A549 (cell line): ENCODE results near the gene SP100. TPM values are rescaled to one million over a fixed set of nuclear protein-coding genes. Genes with fewer than 3 reads are reported as not detected.

Source experiments
- ATAC-seq, 2 experiments: fragments of 200-7000 bp in 1 of 2; fragments of >200 bp in 1 of 2; cut with Nextera tagmentation in 1 of 2; cut with Tn5 transposase in 1 of 2; 3 replicates each; pipeline versions ENCODE4 v1.8.0 to v1.9.1; 2018 to 2020; ENCODE audit warnings: mild to moderate bottlenecking in 1 of 2, moderate library complexity in 1 of 2
- CTCF ChIA-PET: fragments of 300-600 bp; sonication (Branson Sonifier 250); formaldehyde crosslinking; extraction: SDS; loops from one replicate; lab custom pipeline; 2021; ENCODE audit warnings: antibody characterized with exemption, inconsistent platforms; lab: Yijun Ruan, JAX
- POLR2A ChIA-PET: fragments of 350-600 bp; formaldehyde crosslinking; extraction: SDS; loops from one replicate; lab custom pipeline; 2021; ENCODE audit warnings: antibody characterized with exemption, inconsistent platforms; lab: Yijun Ruan, JAX
- DNase-seq, 2 experiments: peaks; one replicate each; pipeline versions ENCODE4 v3.0.0 to v3.0.0-alpha.2; 2011 to 2016; ENCODE audit warnings: low read depth in 1 of 2, low spot score in 1 of 2
- FAIRE-seq: peaks from 2 replicates; lab custom pipeline; 2011; peaks lifted over from hg19 to GRCh38; lab: Jason Lieb, UNC
- H3K27ac ChIP-seq, 2 experiments: fragments of >200 bp; sonication (Bioruptor Twin); formaldehyde crosslinking; 3 replicates each; pipeline ENCODE4 v1.5.1; 2016 to 2017
- H3K4me1 ChIP-seq: fragments of >200 bp; sonication (Bioruptor Twin); formaldehyde crosslinking; 3 replicates; pipeline ENCODE4 v1.6.1; 2016
- H3K4me2 ChIP-seq: fragments of >200 bp; sonication (Bioruptor Twin); formaldehyde crosslinking; 3 replicates; pipeline ENCODE4 v1.6.1; 2016
- H3K4me3 ChIP-seq: fragments of >200 bp; sonication (Bioruptor Twin); formaldehyde crosslinking; 3 replicates; pipeline ENCODE4 v1.5.1; 2016
- H3K9me3 ChIP-seq: fragments of >200 bp; sonication (Bioruptor Twin); formaldehyde crosslinking; 3 replicates; pipeline ENCODE4 v1.6.1; 2016
- ATOH8 ChIP-seq: fragments of 250-450 bp; sonication (Bioruptor Pico); IDR thresholded peaks from 2 replicates; pipeline ENCODE4 v1.5.0; 2020; ENCODE audit warnings: low read depth, mild to moderate bottlenecking, moderate library complexity
- CBX8 ChIP-seq: fragments of 200-600 bp; sonication (generic); IDR thresholded peaks from 2 replicates; pipeline ENCODE4 v1.6.1; 2016
- CTCF ChIP-seq: fragments of >200 bp; sonication (Bioruptor Twin); formaldehyde crosslinking; IDR thresholded peaks from 3 replicates; pipeline ENCODE4 v1.5.1; 2016
- EHMT2 ChIP-seq: fragments of 200-600 bp; sonication (generic); IDR thresholded peaks from 2 replicates; pipeline ENCODE4 v1.6.1; 2016; ENCODE audit warnings: antibody characterized with exemption, low read depth, mild to moderate bottlenecking, moderate library complexity
- ELK1 ChIP-seq: fragments of 150-350 bp; IDR thresholded peaks from 2 replicates; pipeline ENCODE4 v1.6.1; 2014; ENCODE audit warnings: low read depth, mild to moderate bottlenecking, low read length
- FOSL2 ChIP-seq, 2 experiments: fragments of 450-650 bp in 1 of 2; fragments of >200 bp in 1 of 2; sonication (Bioruptor Twin) in 1 of 2; formaldehyde crosslinking; IDR thresholded peaks; 2 replicates each; pipeline versions ENCODE4 v1.5.0 to v1.6.1; 2016 to 2020; ENCODE audit warnings: mild to moderate bottlenecking in 1 of 2, moderate library complexity in 1 of 2
- FOXS1 ChIP-seq: fragments of 250-450 bp; sonication (Bioruptor Pico); IDR thresholded peaks from 2 replicates; pipeline ENCODE4 v1.5.0; 2020; ENCODE audit warnings: mild to moderate bottlenecking, moderate library complexity
- HDAC2 ChIP-seq: fragments of 200-600 bp; sonication (generic); IDR thresholded peaks from 2 replicates; pipeline ENCODE4 v1.6.1; 2016
- JUN ChIP-seq, 2 experiments: fragments of >200 bp; sonication (Bioruptor Twin); formaldehyde crosslinking; IDR thresholded peaks; 2 replicates in 1 of 2; 3 replicates in 1 of 2; pipeline ENCODE4 v1.6.1; 2016 to 2017
- JUNB ChIP-seq: fragments of >200 bp; sonication (Bioruptor Twin); formaldehyde crosslinking; IDR thresholded peaks from 2 replicates; pipeline ENCODE4 v1.6.1; 2016
- MAFK ChIP-seq: fragments of 450-650 bp; IDR thresholded peaks from 2 replicates; pipeline ENCODE4 v1.6.1; 2014; ENCODE audit not compliant: partially characterized antibody
- NPAS2 ChIP-seq: fragments of 250-450 bp; sonication (Bioruptor Pico); IDR thresholded peaks from 2 replicates; pipeline ENCODE4 v1.8.0; 2022; ENCODE audit warnings: mild to moderate bottlenecking, moderate library complexity, borderline replicate concordance
- ZC3H11A ChIP-seq: fragments of 450-650 bp; IDR thresholded peaks from 2 replicates; pipeline ENCODE4 v1.6.1; 2014; ENCODE audit warnings: antibody characterized with exemption, mild to moderate bottlenecking
- ZFP36 ChIP-seq: fragments of 450-650 bp; IDR thresholded peaks from 2 replicates; pipeline ENCODE4 v1.6.1; 2014; ENCODE audit warnings: borderline replicate concordance; ENCODE audit not compliant: partially characterized antibody
- ZSCAN20 ChIP-seq: fragments of 250-450 bp; sonication (Bioruptor Pico); IDR thresholded peaks from 2 replicates; pipeline ENCODE4 v1.8.0; 2022; ENCODE audit warnings: mild to moderate bottlenecking, moderate library complexity
- WGBS: methylation state at CpG from one replicate; pipeline ENCODE4 v1.1.6; 2017; ENCODE audit errors: missing lambda C conversion rate; 5-methylcytosine and 5-hydroxymethylcytosine counted together
- polyA plus RNA-seq, 4 experiments: library from polyadenylated mRNA; depleted of rRNA in 3 of 4; stranded (reverse); fragments of >200 nt; fragmentation: RNase III in 1 of 4; extraction: RNeasy Plus Mini Kit Qiagen cat#74134 plus additional on column Dnase treatment in 1 of 4; gene quantifications; 2 replicates in 3 of 4; 3 replicates in 1 of 4; pipeline ENCODE4 v1.2.3, GENCODE V29; 2011 to 2017

Gene SP100
- polyA plus RNA-seq, 2 of the 4 experiments (the other 2 are of a cell fraction), result 23.7 to 39.8 TPM

GRCh38 chr2:230447036-230447435 lies 31.0 kb downstream of the SP100 start:
- ATAC-seq, result no peak
- no peak overlapping the region for H3K27ac ChIP-seq
- no peak overlapping the region for H3K4me2 ChIP-seq
- POLR2A ChIA-PET, result no interaction called here
- TF ChIP-seq ZC3H11A (no peak), FOSL2 (IDR thresholded peaks at IDR 0.05) (no peak), FOSL2 (CRISPR knock-in tag; IDR thresholded peaks at IDR 0.05) (no peak), MAFK (no peak), EHMT2 (no peak), CBX8 (no peak), NPAS2 (CRISPR knock-in tag) (no peak)
- TF ChIP-seq, all 56 proteins: peak for 0
- 88% methylated on average over 7 of the region's 7 CpGs for WGBS
- Histone ChIP-seq H3K9me3 (no peaks in the 10 kb centered on the region), H3K4me1 (no peaks in the 10 kb centered on the region), H3K4me3 (no peak overlapping the region)
- CTCF ChIA-PET, result no interaction called here
- FAIRE-seq, result no peak
- DNase-seq, result no peak

- no peak for ATAC-seq
- POLR2A ChIA-PET, result no interaction called here
Observed at GRCh38 chr2:230447455-230448451, 31.8 kb downstream of the SP100 start.

GRCh38 chr2:230449901-230450467 lies 34.0 kb downstream of the SP100 start:
- ChIA-PET CTCF (no interaction called here), POLR2A (no interaction called here)
- no peak for FAIRE-seq
- DNase-seq, result no peak
- no peak overlapping the region for H3K4me2 ChIP-seq
- TF ChIP-seq ELK1, result no peak
- TF ChIP-seq MAFK, result peak; percentile 40
- no peak for TF ChIP-seq JUNB
- H3K4me1 ChIP-seq, result no peaks in the 10 kb centered on the region
- H3K27ac ChIP-seq, result no peak overlapping the region
- H3K9me3 ChIP-seq, result no peaks in the 10 kb centered on the region
- no peak for ATAC-seq
- WGBS, result 93% methylated on average over 6 of the region's 6 CpGs
- H3K4me3 ChIP-seq, result no peak overlapping the region

More at GRCh38 chr2:230447455-230448451, 31.8 kb downstream of the SP100 start:
- FAIRE-seq (no peak), DNase-seq (no peak)
- Histone ChIP-seq H3K9me3 (no peaks in the 10 kb centered on the region), H3K27ac (no peak overlapping the region), H3K4me3 (no peak overlapping the region), H3K4me1 (no peaks in the 10 kb centered on the region), H3K4me2 (no peak overlapping the region)
- CTCF ChIA-PET, result interaction anchor here (1.5 kb wide), 1 partner anchor 21 kb away, joined by 3 read pairs; no protein-coding TSS in a partner anchor
- 87% methylated on average over 8 of the region's 8 CpGs for WGBS
- no peak for TF ChIP-seq ATOH8 (CRISPR knock-in tag)
- TF ChIP-seq FOSL2 (IDR thresholded peaks at IDR 0.05), result no peak
- TF ChIP-seq FOSL2 (CRISPR knock-in tag; IDR thresholded peaks at IDR 0.05), result no peak
- TF ChIP-seq HDAC2, result no peak
- TF ChIP-seq CTCF, result no peak
- no peak for TF ChIP-seq ZFP36
- TF ChIP-seq ZSCAN20, result no peak
- no peak for TF ChIP-seq FOXS1
- TF ChIP-seq JUN (IDR thresholded peaks at IDR 0.05), result no peak
- TF ChIP-seq, all 56 proteins: peak for 0
